WTC11 (cell line): ENCODE data around the gene PIM1.

ENCODE experiments used
- CREM ChIP-seq: sonication (generic); formaldehyde crosslinking; IDR thresholded peaks from 2 replicates; pipeline ENCODE4 v1.8.1; 2022; ENCODE audit warnings: mild to moderate bottlenecking, missing genetic modification reagents, moderate library complexity
- ETV6 ChIP-seq: sonication (generic); formaldehyde crosslinking; IDR thresholded peaks from 2 replicates; pipeline ENCODE4 v1.8.1; 2022; ENCODE audit warnings: mild to moderate bottlenecking, missing genetic modification reagents
- MAX ChIP-seq: sonication (generic); formaldehyde crosslinking; IDR thresholded peaks from 2 replicates; pipeline ENCODE4 v1.8.0; 2022; ENCODE audit warnings: mild to moderate bottlenecking, missing genetic modification reagents
- MLX ChIP-seq: sonication (generic); formaldehyde crosslinking; IDR thresholded peaks from 2 replicates; pipeline ENCODE4 v1.8.1; 2023; ENCODE audit warnings: mild to moderate bottlenecking, missing genetic modification reagents, moderate library complexity
- NFE2L1 ChIP-seq: sonication (generic); formaldehyde crosslinking; IDR thresholded peaks from 2 replicates; pipeline ENCODE4 v1.8.1; 2023; ENCODE audit warnings: missing genetic modification reagents
- NFYB ChIP-seq: sonication (generic); formaldehyde crosslinking; conservative IDR thresholded peaks from 2 replicates; pipeline ENCODE4 v1.8.0; 2022; ENCODE audit warnings: low read depth, missing genetic modification reagents
- PRDM15 ChIP-seq: sonication (generic); formaldehyde crosslinking; IDR thresholded peaks from 2 replicates; pipeline ENCODE4 v1.8.0; 2022; ENCODE audit warnings: missing genetic modification reagents
- RELA ChIP-seq: sonication (generic); formaldehyde crosslinking; IDR thresholded peaks from 2 replicates; pipeline ENCODE4 v1.8.1; 2022; ENCODE audit warnings: missing genetic modification reagents, mild to moderate bottlenecking, borderline replicate concordance
- TEAD4 ChIP-seq: sonication (generic); formaldehyde crosslinking; IDR thresholded peaks from 2 replicates; pipeline ENCODE4 v1.8.0; 2022; ENCODE audit warnings: mild to moderate bottlenecking, missing genetic modification reagents
- ZBTB43 ChIP-seq: sonication (generic); formaldehyde crosslinking; IDR thresholded peaks from 2 replicates; pipeline ENCODE4 v1.8.1; 2023; ENCODE audit warnings: mild to moderate bottlenecking, missing genetic modification reagents
- ZNF281 ChIP-seq: sonication (generic); formaldehyde crosslinking; IDR thresholded peaks from 2 replicates; pipeline ENCODE4 v1.8.0; 2023; ENCODE audit warnings: mild to moderate bottlenecking, missing genetic modification reagents
- ZNF512 ChIP-seq: sonication (generic); formaldehyde crosslinking; IDR thresholded peaks from 2 replicates; pipeline ENCODE4 v1.8.1; 2022; ENCODE audit warnings: missing genetic modification reagents, borderline replicate concordance
- TF ChIP-seq, protein P1 (sequence below): fragments of 200-600 bp; IDR thresholded peaks from 2 replicates; pipeline ENCODE4 v1.8.0; 2022; ENCODE audit warnings: antibody characterized with exemption
- TF ChIP-seq, protein P2 (sequence below): sonication (generic); formaldehyde crosslinking; IDR thresholded peaks from 2 replicates; pipeline ENCODE4 v1.8.1; 2023; ENCODE audit warnings: mild to moderate bottlenecking, missing genetic modification reagents, moderate library complexity

GRCh38 chr6:37122861-37123260, 47.1 kb upstream of the PIM1 start:
- TF ChIP-seq, protein P1, sequence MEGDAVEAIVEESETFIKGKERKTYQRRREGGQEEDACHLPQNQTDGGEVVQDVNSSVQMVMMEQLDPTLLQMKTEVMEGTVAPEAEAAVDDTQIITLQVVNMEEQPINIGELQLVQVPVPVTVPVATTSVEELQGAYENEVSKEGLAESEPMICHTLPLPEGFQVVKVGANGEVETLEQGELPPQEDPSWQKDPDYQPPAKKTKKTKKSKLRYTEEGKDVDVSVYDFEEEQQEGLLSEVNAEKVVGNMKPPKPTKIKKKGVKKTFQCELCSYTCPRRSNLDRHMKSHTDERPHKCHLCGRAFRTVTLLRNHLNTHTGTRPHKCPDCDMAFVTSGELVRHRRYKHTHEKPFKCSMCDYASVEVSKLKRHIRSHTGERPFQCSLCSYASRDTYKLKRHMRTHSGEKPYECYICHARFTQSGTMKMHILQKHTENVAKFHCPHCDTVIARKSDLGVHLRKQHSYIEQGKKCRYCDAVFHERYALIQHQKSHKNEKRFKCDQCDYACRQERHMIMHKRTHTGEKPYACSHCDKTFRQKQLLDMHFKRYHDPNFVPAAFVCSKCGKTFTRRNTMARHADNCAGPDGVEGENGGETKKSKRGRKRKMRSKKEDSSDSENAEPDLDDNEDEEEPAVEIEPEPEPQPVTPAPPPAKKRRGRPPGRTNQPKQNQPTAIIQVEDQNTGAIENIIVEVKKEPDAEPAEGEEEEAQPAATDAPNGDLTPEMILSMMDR = no peak
- TF ChIP-seq, protein P2, sequence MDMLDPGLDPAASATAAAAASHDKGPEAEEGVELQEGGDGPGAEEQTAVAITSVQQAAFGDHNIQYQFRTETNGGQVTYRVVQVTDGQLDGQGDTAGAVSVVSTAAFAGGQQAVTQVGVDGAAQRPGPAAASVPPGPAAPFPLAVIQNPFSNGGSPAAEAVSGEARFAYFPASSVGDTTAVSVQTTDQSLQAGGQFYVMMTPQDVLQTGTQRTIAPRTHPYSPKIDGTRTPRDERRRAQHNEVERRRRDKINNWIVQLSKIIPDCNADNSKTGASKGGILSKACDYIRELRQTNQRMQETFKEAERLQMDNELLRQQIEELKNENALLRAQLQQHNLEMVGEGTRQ (CRISPR knock-in tag) = no peak
- TF ChIP-seq MLX (CRISPR knock-in tag) (no peak), MAX (CRISPR knock-in tag) (no peak), NFE2L1 (no peak), ZNF281 (CRISPR knock-in tag) (no peak), PRDM15 (CRISPR knock-in tag) (no peak), RELA (no peak), ZNF512 (no peak), ZBTB43 (CRISPR knock-in tag) (no peak), TEAD4 (CRISPR knock-in tag) (no peak), ETV6 (CRISPR knock-in tag) (no peak), CREM (CRISPR knock-in tag) (no peak), NFYB (CRISPR knock-in tag) (no peak)
